HCT116 (cell line): ENCODE measurements around the gene YAE1. TPM values are rescaled to one million over a fixed set of nuclear protein-coding genes. Genes with fewer than 3 reads are reported as not detected.

Source experiments
- ATAC-seq: fragments of 200-7000 bp; cut with Tn5 transposase; 2 replicates; pipeline ENCODE4 v1.9.1; 2020; ENCODE audit warnings: mild to moderate bottlenecking, moderate library complexity
- BruUV-seq: library from RNA; stranded (reverse); fragments of 400-500 nt; replicated peaks from 2 replicates; lab custom pipeline; 2021; lab: Mats Ljungman, UMichigan
- CTCF ChIA-PET: fragments of 300-600 bp; sonication (Branson Sonifier 250); formaldehyde crosslinking; loops from one replicate; lab custom pipeline; 2021; ENCODE audit warnings: antibody characterized with exemption; lab: Charles Lee
- POLR2A ChIA-PET: fragments of 300-600, 350-600 bp; sonication (Branson Sonifier 250); formaldehyde crosslinking; loops from one replicate; lab custom pipeline; 2021; ENCODE audit warnings: antibody characterized with exemption; lab: Charles Lee
- RAD21 ChIA-PET, 2 experiments: fragments of 300-600 bp; sonication (Branson Sonifier 250); formaldehyde crosslinking; loops; one replicate each; lab custom pipeline; 2023; ENCODE audit warnings: low total read pairs in 2 of 2; ENCODE audit not compliant: uncharacterized antibody in 2 of 2, unreplicated experiment in 2 of 2, low non-redundant PET in 1 of 2; lab: Charles Lee
- DNase-seq: peaks from one replicate; pipeline ENCODE4 v3.0.0-alpha.2; 2010; ENCODE audit warnings: low read depth, low spot score
- H2AFZ ChIP-seq: fragments of 200-600 bp; shearing (Covaris generic), sonication (generic); 2 replicates; pipeline ENCODE4 v1.6.1; 2017; ENCODE audit warnings: low read depth, mixed run types, mixed read lengths, antibody characterized with exemption, low read length; ENCODE audit not compliant: poor library complexity, severe bottlenecking
- H3K27ac ChIP-seq: 2 replicates; pipeline ENCODE4 v1.5.1; 2012; ENCODE audit warnings: low read depth, low read length
- H3K27me3 ChIP-seq: fragments of 200-600 bp; sonication (generic); 2 replicates; pipeline ENCODE4 v1.6.1; 2016; ENCODE audit warnings: mixed run types, low read length, mixed read lengths; ENCODE audit not compliant: insufficient read depth
- H3K36me3 ChIP-seq, 2 experiments: fragments of 200-500 bp in 1 of 2; fragments of 200-600 bp in 1 of 2; sonication (Bioruptor generic) in 1 of 2; sonication (generic) in 1 of 2; 2 replicates each; pipeline versions ENCODE4 v1.5.1 to v1.6.1; 2014 to 2016; ENCODE audit warnings: low read length in 2 of 2, inconsistent platforms in 1 of 2, mixed read lengths in 1 of 2, mixed run types in 1 of 2; ENCODE audit not compliant: insufficient read depth in 2 of 2, control insufficient read depth in 1 of 2
- H3K4me1 ChIP-seq, 2 experiments: fragments of 200-600 bp in 1 of 2; sonication (generic) in 1 of 2; 2 replicates each; pipeline versions ENCODE4 v1.5.1 to v1.6.1; 2012 to 2017; ENCODE audit warnings: low read length in 2 of 2, inconsistent platforms in 1 of 2, mild to moderate bottlenecking in 1 of 2, mixed read lengths in 1 of 2, mixed run types in 1 of 2, moderate library complexity in 1 of 2; ENCODE audit not compliant: insufficient read depth in 2 of 2, control insufficient read depth in 1 of 2
- H3K4me2 ChIP-seq: fragments of 200-600 bp; sonication (generic); 2 replicates; pipeline ENCODE4 v1.6.1; 2017; ENCODE audit warnings: mixed run types, low read length, mixed read lengths
- H3K4me3 ChIP-seq, 2 experiments: fragments of 200-600 bp in 1 of 2; sonication (generic) in 1 of 2; replicated peaks in 1 of 2; 2 replicates each; pipeline ENCODE4 v1.5.1; 2011 to 2016; ENCODE audit warnings: low read length in 2 of 2, control low read depth in 1 of 2, low read depth in 1 of 2, mild to moderate bottlenecking in 1 of 2, mixed read lengths in 1 of 2, mixed run types in 1 of 2
- H3K79me2 ChIP-seq: fragments of 200-600 bp; sonication (generic); 2 replicates; pipeline ENCODE4 v1.6.1; 2017; ENCODE audit warnings: mild to moderate bottlenecking, mixed run types, low read length, moderate library complexity, mixed read lengths; ENCODE audit not compliant: insufficient read depth
- H3K9ac ChIP-seq: fragments of 200-600 bp; sonication (generic); 2 replicates; pipeline ENCODE4 v1.6.1; 2016; ENCODE audit warnings: low read length, mixed read lengths
- H3K9me2 ChIP-seq: fragments of 200-600 bp; sonication (generic), shearing (Covaris generic); 2 replicates; pipeline ENCODE4 v1.6.1; 2017; ENCODE audit warnings: mixed run types, mild to moderate bottlenecking, moderate library complexity; ENCODE audit not compliant: insufficient read depth
- H3K9me3 ChIP-seq, 2 experiments: fragments of 200-500 bp in 1 of 2; fragments of 200-600 bp in 1 of 2; sonication (Bioruptor generic) in 1 of 2; sonication (generic) in 1 of 2; 2 replicates each; pipeline ENCODE4 v1.6.1; 2014 to 2017; ENCODE audit warnings: low read length in 2 of 2, mixed read lengths in 2 of 2, inconsistent platforms in 1 of 2, low read depth in 1 of 2, mild to moderate bottlenecking in 1 of 2, mixed run types in 1 of 2, moderate library complexity in 1 of 2; ENCODE audit not compliant: control insufficient read depth in 1 of 2, insufficient read depth in 1 of 2
- H4K20me1 ChIP-seq: fragments of 200-600 bp; sonication (generic), shearing (Covaris generic); 2 replicates; pipeline ENCODE4 v1.6.1; 2017; ENCODE audit warnings: mixed run types, mild to moderate bottlenecking, moderate library complexity; ENCODE audit not compliant: insufficient read depth
- CBX3 ChIP-seq: IDR thresholded peaks from 2 replicates; pipeline ENCODE4 v1.6.1; 2012; ENCODE audit warnings: low read depth
- CEBPB ChIP-seq: IDR thresholded peaks from 2 replicates; pipeline ENCODE4 v1.6.1; 2012; ENCODE audit warnings: low read depth
- EZH2 ChIP-seq: fragments of 200-600 bp; sonication (generic); IDR thresholded peaks from 2 replicates; pipeline ENCODE4 v1.6.1; 2017; ENCODE audit warnings: antibody characterized with exemption, mixed run types
- EZH2phosphoT487 ChIP-seq: fragments of 200-600 bp; IDR thresholded peaks from 2 replicates; pipeline ENCODE4 v1.6.1; 2018; ENCODE audit warnings: antibody characterized with exemption, borderline replicate concordance
- FOSL1 ChIP-seq: IDR thresholded peaks from 2 replicates; pipeline ENCODE4 v1.6.1; 2012; ENCODE audit warnings: low read depth
- POLR2A ChIP-seq: IDR thresholded peaks from 2 replicates; pipeline ENCODE4 v1.7.0; 2011; ENCODE audit warnings: borderline replicate concordance; ENCODE audit not compliant: insufficient read depth, insufficient read length; ENCODE audit errors: extremely low read depth
- RAD21 ChIP-seq: IDR thresholded peaks from 2 replicates; pipeline ENCODE4 v1.6.1; 2012; ENCODE audit warnings: low read depth, mild to moderate bottlenecking
- SIN3A ChIP-seq: IDR thresholded peaks from 2 replicates; pipeline ENCODE4 v1.6.1; 2012; ENCODE audit warnings: low read depth
- SP1 ChIP-seq: IDR thresholded peaks from 2 replicates; pipeline ENCODE4 v1.6.1; 2012; ENCODE audit warnings: low read depth
- SRF ChIP-seq: IDR thresholded peaks from 2 replicates; pipeline ENCODE4 v1.6.1; 2012; ENCODE audit warnings: low read depth
- TCF7L2 ChIP-seq: IDR thresholded peaks from 2 replicates; pipeline ENCODE4 v1.7.0; 2011; ENCODE audit warnings: borderline replicate concordance, inconsistent platforms; ENCODE audit not compliant: insufficient read depth, insufficient read length; ENCODE audit errors: extremely low read depth
- YY1 ChIP-seq: IDR thresholded peaks from 2 replicates; pipeline ENCODE4 v1.6.1; 2011; ENCODE audit warnings: low read length, low read depth, moderate library complexity, mild to moderate bottlenecking; ENCODE audit not compliant: insufficient replicate concordance; ENCODE audit errors: extremely low read depth
- ZNF274 ChIP-seq: fragments of 200-500 bp; sonication (Bioruptor generic); IDR thresholded peaks from 2 replicates; pipeline ENCODE4 v1.6.1; 2014; ENCODE audit warnings: mild to moderate bottlenecking, low read depth, low read length, inconsistent platforms
- intact Hi-C: fragments of 100-400 bp; cut with micrococcal nuclease; formaldehyde crosslinking; loops from 2 replicates; pipeline ENCODE4 v1.10.0; 2022
- total RNA-seq: library from RNA; stranded (reverse); gene quantifications from one replicate; pipeline ENCODE4 v1.2.1, GENCODE V29; 2021; ENCODE audit not compliant: unreplicated experiment
- TF ChIP-seq, protein P1 (sequence below): IDR thresholded peaks from 2 replicates; pipeline ENCODE4 v1.6.1; 2011; ENCODE audit warnings: mild to moderate bottlenecking, low read length, moderate library complexity; ENCODE audit not compliant: insufficient replicate concordance; ENCODE audit errors: extremely low read depth
- TF ChIP-seq, protein P2 (sequence below): IDR thresholded peaks from 2 replicates; pipeline ENCODE4 v1.6.1; 2012; ENCODE audit warnings: low read depth
- TF ChIP-seq, protein P3 (sequence below), 3 experiments: fragments of 200-600 bp in 1 of 3; sonication (generic) in 1 of 3; IDR thresholded peaks in 2 of 3; conservative IDR thresholded peaks in 1 of 3; 2 replicates each; pipeline ENCODE4 v1.5.1; 2012 to 2017; ENCODE audit warnings: low read depth in 2 of 3, low read length in 2 of 3, antibody characterized with exemption in 1 of 3, borderline replicate concordance in 1 of 3, control low read depth in 1 of 3, mild to moderate bottlenecking in 1 of 3, mixed read lengths in 1 of 3, mixed run types in 1 of 3, moderate library complexity in 1 of 3; ENCODE audit not compliant: insufficient read depth in 1 of 3
- TF ChIP-seq, protein P4 (sequence below): IDR thresholded peaks from 2 replicates; pipeline ENCODE4 v1.6.1; 2012
- TF ChIP-seq, protein P5 (sequence below): IDR thresholded peaks from 2 replicates; pipeline ENCODE4 v1.6.1; 2012

The YAE1 gene
- total RNA-seq, 1 experiment from 2014 or later: 16.9 TPM

DNA sequence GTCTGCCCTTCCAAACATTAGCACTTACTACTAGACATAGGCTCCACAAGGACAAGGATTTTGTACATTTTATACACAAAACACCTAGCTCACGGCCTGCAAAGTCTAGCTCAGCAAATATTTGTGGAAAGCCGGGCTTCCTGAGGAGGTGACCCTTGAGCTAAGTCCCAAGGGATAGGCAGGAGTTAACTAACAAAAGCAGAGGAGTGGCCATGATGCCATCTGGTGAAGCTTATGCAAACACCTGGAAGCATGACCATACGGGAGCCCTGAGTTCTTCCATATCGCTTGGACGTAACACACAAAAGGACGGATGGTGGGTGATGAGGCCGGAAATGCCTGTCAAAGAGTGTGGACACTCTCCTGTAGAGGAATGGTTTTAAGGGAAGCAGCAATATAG is 25.9 kb upstream of the YAE1 start:
- no peak overlapping the region for H2AFZ ChIP-seq
- no peaks in the 10 kb centered on the region for H3K4me1 ChIP-seq
- ChIA-PET CTCF (no interaction called here), POLR2A (no interaction called here), RAD21 (no interaction called here)
- H3K36me3 ChIP-seq: no peaks in the 10 kb centered on the region
- H4K20me1 ChIP-seq: no peaks in the 10 kb centered on the region
- no peaks in the 10 kb centered on the region for H3K79me2 ChIP-seq
- TF ChIP-seq CEBPB (no peak), FOSL1 (no peak), ZNF274 (no peak), TCF7L2 (no peak), YY1 (no peak), CBX3 (no peak), SIN3A (no peak), POLR2A (no peak), RAD21 (no peak), SRF (no peak), EZH2 (no peak), SP1 (no peak), EZH2phosphoT487 (no peak)
- TF ChIP-seq, protein P1, sequence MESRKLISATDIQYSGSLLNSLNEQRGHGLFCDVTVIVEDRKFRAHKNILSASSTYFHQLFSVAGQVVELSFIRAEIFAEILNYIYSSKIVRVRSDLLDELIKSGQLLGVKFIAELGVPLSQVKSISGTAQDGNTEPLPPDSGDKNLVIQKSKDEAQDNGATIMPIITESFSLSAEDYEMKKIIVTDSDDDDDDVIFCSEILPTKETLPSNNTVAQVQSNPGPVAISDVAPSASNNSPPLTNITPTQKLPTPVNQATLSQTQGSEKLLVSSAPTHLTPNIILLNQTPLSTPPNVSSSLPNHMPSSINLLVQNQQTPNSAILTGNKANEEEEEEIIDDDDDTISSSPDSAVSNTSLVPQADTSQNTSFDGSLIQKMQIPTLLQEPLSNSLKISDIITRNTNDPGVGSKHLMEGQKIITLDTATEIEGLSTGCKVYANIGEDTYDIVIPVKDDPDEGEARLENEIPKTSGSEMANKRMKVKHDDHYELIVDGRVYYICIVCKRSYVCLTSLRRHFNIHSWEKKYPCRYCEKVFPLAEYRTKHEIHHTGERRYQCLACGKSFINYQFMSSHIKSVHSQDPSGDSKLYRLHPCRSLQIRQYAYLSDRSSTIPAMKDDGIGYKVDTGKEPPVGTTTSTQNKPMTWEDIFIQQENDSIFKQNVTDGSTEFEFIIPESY: no peak
- TF ChIP-seq, protein P2, sequence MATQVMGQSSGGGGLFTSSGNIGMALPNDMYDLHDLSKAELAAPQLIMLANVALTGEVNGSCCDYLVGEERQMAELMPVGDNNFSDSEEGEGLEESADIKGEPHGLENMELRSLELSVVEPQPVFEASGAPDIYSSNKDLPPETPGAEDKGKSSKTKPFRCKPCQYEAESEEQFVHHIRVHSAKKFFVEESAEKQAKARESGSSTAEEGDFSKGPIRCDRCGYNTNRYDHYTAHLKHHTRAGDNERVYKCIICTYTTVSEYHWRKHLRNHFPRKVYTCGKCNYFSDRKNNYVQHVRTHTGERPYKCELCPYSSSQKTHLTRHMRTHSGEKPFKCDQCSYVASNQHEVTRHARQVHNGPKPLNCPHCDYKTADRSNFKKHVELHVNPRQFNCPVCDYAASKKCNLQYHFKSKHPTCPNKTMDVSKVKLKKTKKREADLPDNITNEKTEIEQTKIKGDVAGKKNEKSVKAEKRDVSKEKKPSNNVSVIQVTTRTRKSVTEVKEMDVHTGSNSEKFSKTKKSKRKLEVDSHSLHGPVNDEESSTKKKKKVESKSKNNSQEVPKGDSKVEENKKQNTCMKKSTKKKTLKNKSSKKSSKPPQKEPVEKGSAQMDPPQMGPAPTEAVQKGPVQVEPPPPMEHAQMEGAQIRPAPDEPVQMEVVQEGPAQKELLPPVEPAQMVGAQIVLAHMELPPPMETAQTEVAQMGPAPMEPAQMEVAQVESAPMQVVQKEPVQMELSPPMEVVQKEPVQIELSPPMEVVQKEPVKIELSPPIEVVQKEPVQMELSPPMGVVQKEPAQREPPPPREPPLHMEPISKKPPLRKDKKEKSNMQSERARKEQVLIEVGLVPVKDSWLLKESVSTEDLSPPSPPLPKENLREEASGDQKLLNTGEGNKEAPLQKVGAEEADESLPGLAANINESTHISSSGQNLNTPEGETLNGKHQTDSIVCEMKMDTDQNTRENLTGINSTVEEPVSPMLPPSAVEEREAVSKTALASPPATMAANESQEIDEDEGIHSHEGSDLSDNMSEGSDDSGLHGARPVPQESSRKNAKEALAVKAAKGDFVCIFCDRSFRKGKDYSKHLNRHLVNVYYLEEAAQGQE: no peak
- TF ChIP-seq, protein P3, sequence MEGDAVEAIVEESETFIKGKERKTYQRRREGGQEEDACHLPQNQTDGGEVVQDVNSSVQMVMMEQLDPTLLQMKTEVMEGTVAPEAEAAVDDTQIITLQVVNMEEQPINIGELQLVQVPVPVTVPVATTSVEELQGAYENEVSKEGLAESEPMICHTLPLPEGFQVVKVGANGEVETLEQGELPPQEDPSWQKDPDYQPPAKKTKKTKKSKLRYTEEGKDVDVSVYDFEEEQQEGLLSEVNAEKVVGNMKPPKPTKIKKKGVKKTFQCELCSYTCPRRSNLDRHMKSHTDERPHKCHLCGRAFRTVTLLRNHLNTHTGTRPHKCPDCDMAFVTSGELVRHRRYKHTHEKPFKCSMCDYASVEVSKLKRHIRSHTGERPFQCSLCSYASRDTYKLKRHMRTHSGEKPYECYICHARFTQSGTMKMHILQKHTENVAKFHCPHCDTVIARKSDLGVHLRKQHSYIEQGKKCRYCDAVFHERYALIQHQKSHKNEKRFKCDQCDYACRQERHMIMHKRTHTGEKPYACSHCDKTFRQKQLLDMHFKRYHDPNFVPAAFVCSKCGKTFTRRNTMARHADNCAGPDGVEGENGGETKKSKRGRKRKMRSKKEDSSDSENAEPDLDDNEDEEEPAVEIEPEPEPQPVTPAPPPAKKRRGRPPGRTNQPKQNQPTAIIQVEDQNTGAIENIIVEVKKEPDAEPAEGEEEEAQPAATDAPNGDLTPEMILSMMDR (IDR thresholded peaks at IDR 0.05 in 2 of 3, conservative IDR thresholded peaks at IDR 0.05 in 1 of 3; ENCODE audit: borderline replicate concordance in 1 of 3, insufficient read depth in 1 of 3, low read depth in 2 of 3, low read length in 2 of 3): no peak
- TF ChIP-seq, protein P4, sequence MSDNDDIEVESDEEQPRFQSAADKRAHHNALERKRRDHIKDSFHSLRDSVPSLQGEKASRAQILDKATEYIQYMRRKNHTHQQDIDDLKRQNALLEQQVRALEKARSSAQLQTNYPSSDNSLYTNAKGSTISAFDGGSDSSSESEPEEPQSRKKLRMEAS: no peak
- TF ChIP-seq, protein P5, sequence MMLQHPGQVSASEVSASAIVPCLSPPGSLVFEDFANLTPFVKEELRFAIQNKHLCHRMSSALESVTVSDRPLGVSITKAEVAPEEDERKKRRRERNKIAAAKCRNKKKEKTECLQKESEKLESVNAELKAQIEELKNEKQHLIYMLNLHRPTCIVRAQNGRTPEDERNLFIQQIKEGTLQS: no peak
- H3K9me3 ChIP-seq: no peaks in the 10 kb centered on the region
- no peaks in the 10 kb centered on the region for H3K27me3 ChIP-seq
- H3K9ac ChIP-seq: no peak overlapping the region
- DNase-seq (no peak), ATAC-seq (no peak)
- no peaks in the 10 kb centered on the region for H3K9me2 ChIP-seq
- intact Hi-C loops: no loop called here
- H3K4me3 ChIP-seq: no peak overlapping the region
- H3K27ac ChIP-seq: no peak overlapping the region
- no TSS peak for BruUV-seq
- no peak overlapping the region for H3K4me2 ChIP-seq
